ENCODE measurements around the gene APOL5.

GRCh38 chr22:35678836-35679235 lies 38.8 kb upstream of the APOL5 start:
- TF ChIP-seq YY1 (IDR thresholded peaks at IDR 0.05; ENCODE audit: insufficient read depth, insufficient read length) (no peak), ZNF274 (IDR thresholded peaks at IDR 0.05; ENCODE audit: low read depth, low read length) (no peak), SUZ12 (IDR thresholded peaks at IDR 0.05; ENCODE audit: extremely low read depth, insufficient read depth, insufficient read length) (no peak)

All from NT2/D1 (cell line).